ENCODE measurements around the gene INPP5J.

The INPP5J gene

DNA sequence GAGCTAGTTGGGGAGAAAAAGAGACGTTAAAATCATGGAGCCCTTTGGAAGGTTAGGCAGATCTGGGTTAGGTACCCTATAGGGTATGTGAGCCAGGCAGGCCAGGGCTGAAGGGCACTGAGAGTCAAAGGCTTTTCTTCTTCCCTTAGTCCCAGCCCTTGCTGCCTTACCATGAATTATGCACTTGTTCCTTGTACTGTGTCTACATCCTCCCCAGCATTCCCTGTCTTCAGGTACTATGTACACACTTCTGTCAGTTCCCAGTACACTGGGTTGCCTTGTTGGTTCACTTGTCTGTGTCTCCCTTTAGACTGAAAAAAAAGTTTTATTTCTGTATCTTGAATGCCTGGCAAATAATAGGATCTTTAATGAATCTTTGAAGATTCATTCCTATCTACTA, 54.2 kb downstream of the INPP5J start:
- peaks cover 26% of the 10 kb centered on the region for H3K4me1 ChIP-seq (ENCODE audit: control insufficient read depth, insufficient read depth, low read length, unreplicated experiment)
- H3K27me3 ChIP-seq (ENCODE audit: insufficient read depth, low read length): no peaks in the 10 kb centered on the region
- no peak overlapping the region for H3K4me3 ChIP-seq (ENCODE audit: low read depth, low read length)
- H3K79me2 ChIP-seq (ENCODE audit: control insufficient read depth, insufficient read depth, low read length, unreplicated experiment): peaks cover 34% of the 10 kb centered on the region
- H3K27ac ChIP-seq (ENCODE audit: low read depth, low read length): peak overlapping the region; percentile 24
- no peak overlapping the region for H2AFZ ChIP-seq (ENCODE audit: low read length, unreplicated experiment)
- peaks cover 3% of the 10 kb centered on the region; the same call in 1 of the 2 replicates for H3K36me3 ChIP-seq (ENCODE audit: insufficient read depth, low read length)

DNA sequence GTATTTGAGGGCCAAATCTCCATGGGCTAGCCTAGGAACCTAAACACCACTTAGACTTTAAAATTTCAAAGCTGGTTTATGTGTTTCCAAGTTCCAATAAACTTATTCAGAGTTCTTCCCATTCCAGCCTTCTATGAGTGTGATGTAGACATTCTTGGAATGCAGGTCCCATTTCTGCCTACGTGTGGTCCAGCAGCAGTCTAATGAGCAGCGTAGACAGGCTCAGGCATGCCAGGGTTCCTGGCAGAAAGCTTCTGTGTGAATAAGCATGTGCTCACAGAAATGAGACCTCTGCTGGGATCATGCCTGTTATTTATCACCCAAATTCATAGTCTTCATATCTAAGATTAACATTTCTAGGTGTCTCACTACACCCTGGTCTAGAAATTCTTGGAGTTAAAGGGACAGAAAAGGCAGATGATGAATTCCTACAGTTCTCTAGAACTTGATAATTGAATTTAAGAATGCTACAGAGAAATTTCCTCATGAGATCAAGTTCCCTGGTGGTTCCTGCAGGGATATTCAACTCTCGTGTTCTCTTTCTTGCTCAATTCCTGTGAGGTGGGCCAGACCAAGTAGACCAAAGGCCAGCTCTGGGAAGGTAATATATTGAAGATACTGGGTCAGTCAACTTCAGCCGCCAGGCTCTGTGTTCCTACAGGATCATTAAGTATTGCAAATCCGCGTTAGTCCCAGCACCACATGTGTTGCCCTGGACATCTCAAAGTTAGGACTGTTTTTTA, 54.8 kb downstream of the INPP5J start:
- H3K79me2 ChIP-seq (ENCODE audit: control insufficient read depth, insufficient read depth, low read length, unreplicated experiment): peaks cover 33% of the 10 kb centered on the region
- H3K27ac ChIP-seq (ENCODE audit: low read depth, low read length): peak overlapping the region; percentile 24
- H3K36me3 ChIP-seq (ENCODE audit: insufficient read depth, low read length): peaks cover 3% of the 10 kb centered on the region; the same call in 1 of the 2 replicates
- peaks cover 24% of the 10 kb centered on the region for H3K4me1 ChIP-seq (ENCODE audit: control insufficient read depth, insufficient read depth, low read length, unreplicated experiment)
- no peaks in the 10 kb centered on the region for H3K27me3 ChIP-seq (ENCODE audit: insufficient read depth, low read length)
- no peak overlapping the region for H2AFZ ChIP-seq (ENCODE audit: low read length, unreplicated experiment)
- H3K4me3 ChIP-seq (ENCODE audit: low read depth, low read length): no peak overlapping the region

DNA sequence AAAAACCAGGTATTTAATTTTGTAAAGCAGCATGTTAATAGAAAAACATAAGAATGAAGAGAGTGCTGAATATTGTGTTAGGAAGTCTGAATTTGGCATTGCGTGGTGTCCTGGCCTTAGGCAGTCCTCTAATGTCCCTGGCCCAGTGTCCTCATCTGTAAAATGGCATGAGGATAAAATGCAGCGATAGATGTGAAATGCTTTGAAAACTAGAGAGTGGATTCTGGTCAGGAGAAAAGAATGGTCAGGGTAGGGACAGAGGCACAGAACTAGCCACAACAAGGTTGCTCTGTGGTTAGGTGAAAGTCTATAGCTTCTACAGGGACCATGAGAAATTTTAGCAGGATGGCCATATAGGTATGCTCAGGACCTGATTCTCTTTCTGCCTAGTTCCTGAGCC, 56.1 kb downstream of the INPP5J start:
- peaks cover 11% of the 10 kb centered on the region for H3K4me1 ChIP-seq (ENCODE audit: control insufficient read depth, insufficient read depth, low read length, unreplicated experiment)
- H3K27ac ChIP-seq (ENCODE audit: low read depth, low read length): no peak overlapping the region
- H3K36me3 ChIP-seq (ENCODE audit: insufficient read depth, low read length): peaks cover 3% of the 10 kb centered on the region; the same call in 1 of the 2 replicates
- H2AFZ ChIP-seq (ENCODE audit: low read length, unreplicated experiment): no peak overlapping the region
- no peak overlapping the region for H3K4me3 ChIP-seq (ENCODE audit: low read depth, low read length)
- H3K79me2 ChIP-seq (ENCODE audit: control insufficient read depth, insufficient read depth, low read length, unreplicated experiment): peaks cover 29% of the 10 kb centered on the region
- H3K27me3 ChIP-seq (ENCODE audit: insufficient read depth, low read length): no peaks in the 10 kb centered on the region

DNA sequence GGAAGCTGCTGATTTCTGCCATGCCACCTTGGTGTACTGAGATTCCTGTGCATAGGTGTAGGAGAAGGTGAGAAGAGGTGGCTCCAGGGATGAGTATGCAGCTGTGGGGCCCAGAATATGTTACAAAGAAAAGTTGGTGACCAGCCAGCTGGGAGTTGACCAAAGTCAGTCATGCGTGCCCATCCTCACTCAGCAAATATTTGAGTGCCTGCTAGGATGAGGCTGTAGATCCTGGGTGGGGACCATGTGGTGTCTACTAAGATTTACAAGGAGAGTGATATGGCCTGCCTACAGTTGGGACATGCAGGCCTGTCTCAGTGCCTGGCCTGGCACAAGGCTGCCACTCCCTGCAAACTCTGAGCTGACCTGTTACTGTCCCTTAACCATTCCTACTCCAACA, 56.6 kb downstream of the INPP5J start:
- Histone ChIP-seq H3K36me3 (ENCODE audit: insufficient read depth, low read length) (peaks cover 3% of the 10 kb centered on the region; the same call in 1 of the 2 replicates), H3K27ac (ENCODE audit: low read depth, low read length) (no peak overlapping the region), H3K4me3 (ENCODE audit: low read depth, low read length) (no peak overlapping the region)

DNA sequence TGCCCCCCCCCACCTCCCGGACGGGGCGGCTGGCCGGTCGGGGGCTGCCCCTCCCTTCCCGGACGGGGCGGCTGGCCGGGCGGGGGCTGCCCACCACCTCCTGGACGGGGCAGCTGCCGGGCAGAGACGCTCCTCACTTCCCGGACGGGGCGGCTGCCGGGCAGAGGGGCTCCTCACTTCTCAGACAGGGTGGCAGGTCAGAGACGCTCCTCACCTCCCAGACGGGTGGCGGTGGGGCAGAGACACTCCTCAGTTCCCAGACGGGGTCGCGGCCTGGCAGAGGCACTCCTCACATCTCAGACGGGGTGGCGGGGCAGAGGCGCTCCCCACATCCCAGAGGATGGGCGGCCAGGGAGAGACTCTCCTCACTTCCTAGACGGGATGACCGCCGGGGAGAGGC, 61.2 kb downstream of the INPP5J start:
- Histone ChIP-seq H3K27me3 (ENCODE audit: insufficient read depth, low read length) (no peaks in the 10 kb centered on the region), H3K79me2 (ENCODE audit: control insufficient read depth, insufficient read depth, low read length, unreplicated experiment) (peaks cover 6% of the 10 kb centered on the region)

More for the DNA sequence above, 56.6 kb downstream of the INPP5J start:
- peaks cover 28% of the 10 kb centered on the region for H3K79me2 ChIP-seq (ENCODE audit: control insufficient read depth, insufficient read depth, low read length, unreplicated experiment)
- peaks cover 8% of the 10 kb centered on the region for H3K4me1 ChIP-seq (ENCODE audit: control insufficient read depth, insufficient read depth, low read length, unreplicated experiment)
- H2AFZ ChIP-seq (ENCODE audit: low read length, unreplicated experiment): no peak overlapping the region
- H3K27me3 ChIP-seq (ENCODE audit: insufficient read depth, low read length): no peaks in the 10 kb centered on the region

More for the DNA sequence above, 61.2 kb downstream of the INPP5J start:
- no peak overlapping the region for H3K27ac ChIP-seq (ENCODE audit: low read depth, low read length)
- H2AFZ ChIP-seq (ENCODE audit: low read length, unreplicated experiment): no peak overlapping the region
- H3K4me1 ChIP-seq (ENCODE audit: control insufficient read depth, insufficient read depth, low read length, unreplicated experiment): no peaks in the 10 kb centered on the region
- no peaks in the 10 kb centered on the region for H3K36me3 ChIP-seq (ENCODE audit: insufficient read depth, low read length)
- H3K4me3 ChIP-seq (ENCODE audit: low read depth, low read length): no peak overlapping the region
